GM18526 (cell line): ENCODE results near the gene ISYNA1.
A peak's percentile ranks its signal among the peaks of the same experiment; 100 is the strongest.

Experiments
- POLR2A ChIP-seq: IDR thresholded peaks from 3 replicates; pipeline ENCODE4 v1.6.1; 2011; ENCODE audit not compliant: insufficient read length; ENCODE audit errors: extremely low read depth

Gene ISYNA1

DNA sequence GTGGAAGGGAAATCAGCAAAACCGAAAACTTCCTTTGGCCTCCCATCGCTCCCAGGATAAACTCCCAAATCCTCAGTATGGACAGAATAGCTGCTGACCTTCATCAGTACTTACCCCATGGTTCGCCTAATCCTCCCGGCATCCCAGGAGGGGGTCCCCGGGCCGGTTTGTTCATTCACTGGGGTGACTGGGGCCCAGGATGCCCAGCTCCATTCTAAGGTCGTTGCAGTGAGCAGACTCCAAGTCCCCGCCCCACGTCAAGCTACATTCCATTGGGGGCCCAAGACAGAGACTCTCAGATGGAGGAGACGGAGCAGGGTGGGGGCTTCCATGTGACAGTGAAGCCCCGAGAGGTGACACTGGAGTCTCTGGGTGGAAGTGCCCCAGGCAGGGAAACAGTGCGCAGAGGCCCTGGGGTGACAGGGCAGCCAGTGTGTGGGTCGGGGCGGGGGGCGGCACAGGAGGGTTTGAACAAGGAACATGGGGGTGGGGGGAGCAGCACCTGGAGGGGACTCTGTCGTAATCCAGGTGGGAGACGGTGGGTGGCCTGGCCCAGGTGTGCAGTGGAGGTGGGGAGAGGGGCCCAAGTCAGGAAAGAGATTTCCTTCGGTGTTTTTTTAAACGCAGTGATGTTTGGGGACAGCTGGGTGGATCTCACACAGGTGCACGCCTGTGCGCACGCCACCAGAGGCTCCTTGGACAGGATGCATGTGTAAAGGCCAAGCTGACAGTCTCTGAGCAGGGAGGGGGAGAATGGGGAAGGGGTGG is 13.6 kb downstream of the ISYNA1 start:
- TF ChIP-seq POLR2A = no peak

GRCh38 chr19:18423258-18424020 is 14.5 kb downstream of the ISYNA1 start:
- no peak for TF ChIP-seq POLR2A

DNA sequence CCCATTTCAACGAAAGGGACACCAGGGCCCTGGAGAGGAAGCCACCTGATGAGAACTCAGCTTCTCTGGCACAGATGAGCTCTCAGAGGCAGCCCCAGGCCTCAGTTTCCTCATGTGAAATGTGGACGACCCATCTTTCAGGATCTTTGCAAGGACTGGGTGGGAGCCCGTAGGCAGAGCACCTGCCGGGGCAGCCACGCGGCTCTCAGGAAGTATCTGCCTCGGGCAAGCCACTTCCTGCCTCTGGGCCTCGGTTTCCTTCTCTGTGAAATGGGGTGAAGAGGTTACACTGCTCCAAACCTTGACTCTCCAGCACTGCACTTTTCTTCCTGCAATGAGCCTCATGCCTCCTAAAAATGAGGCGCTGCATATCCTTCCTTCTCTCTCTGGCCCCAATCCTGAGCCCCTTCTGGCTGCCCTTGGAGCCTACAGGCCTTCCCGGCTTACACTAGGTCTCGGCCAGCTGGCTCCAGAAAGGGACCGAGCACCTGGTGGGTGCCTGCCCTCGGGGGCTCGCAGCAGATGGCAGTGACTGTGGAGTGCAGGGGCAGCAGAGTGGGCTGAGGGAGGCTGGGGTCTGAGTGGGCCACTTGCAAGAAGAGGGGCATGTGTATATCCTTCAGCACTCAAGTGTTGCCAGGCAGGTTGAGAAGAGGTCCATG is 15.3 kb downstream of the ISYNA1 start:
- no peak for TF ChIP-seq POLR2A

DNA sequence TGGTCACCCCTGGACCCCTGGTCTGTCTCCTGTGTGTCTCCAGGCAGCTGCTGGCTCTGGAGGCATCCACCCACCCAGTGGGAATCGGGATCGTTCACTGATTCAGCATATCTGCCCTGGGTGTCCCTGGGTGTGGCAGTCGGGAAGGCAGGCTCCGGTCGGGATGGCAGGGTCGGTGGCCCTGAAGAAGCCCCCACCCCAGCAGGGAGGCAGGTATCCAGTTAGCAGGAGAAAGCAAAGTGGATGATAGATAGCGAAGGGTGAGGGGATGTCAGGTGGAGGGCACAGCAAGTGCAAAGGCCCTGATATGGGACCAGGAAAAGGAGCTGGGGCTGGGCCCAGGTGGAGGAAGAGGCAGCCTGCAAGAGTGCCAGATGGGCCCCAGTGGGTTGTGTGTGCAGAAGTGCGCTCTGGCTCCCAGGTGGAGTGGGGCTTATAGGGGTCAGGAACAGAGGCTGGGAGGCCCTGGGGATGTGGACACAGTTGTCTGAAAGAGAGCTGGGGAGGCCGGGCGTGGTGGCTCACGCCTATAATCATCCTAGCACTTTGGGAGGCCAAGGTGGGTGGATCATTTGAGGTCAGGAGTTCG is 16.5 kb downstream of the ISYNA1 start:
- TF ChIP-seq POLR2A = no peak

DNA sequence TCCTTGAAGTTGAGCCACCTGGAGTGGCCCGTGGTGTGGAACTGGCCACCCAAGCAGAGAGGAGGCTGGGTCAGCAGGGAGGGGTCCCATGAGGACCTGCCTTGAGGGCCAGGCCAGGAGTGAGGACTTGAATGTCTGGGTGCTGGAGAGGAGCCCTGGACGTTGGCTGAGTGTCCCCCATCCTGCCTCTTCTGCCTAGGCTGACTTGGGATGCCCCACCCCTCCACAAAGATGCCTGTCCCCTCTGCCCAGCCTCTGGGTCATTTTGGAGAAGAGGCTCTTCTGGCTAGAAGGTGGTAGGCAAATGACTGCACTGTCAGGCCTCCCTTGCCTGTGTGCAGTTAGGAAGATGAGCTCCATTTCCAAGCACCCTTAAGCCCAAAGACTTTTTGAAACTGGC is 17.0 kb downstream of the ISYNA1 start:
- TF ChIP-seq POLR2A = no peak

DNA sequence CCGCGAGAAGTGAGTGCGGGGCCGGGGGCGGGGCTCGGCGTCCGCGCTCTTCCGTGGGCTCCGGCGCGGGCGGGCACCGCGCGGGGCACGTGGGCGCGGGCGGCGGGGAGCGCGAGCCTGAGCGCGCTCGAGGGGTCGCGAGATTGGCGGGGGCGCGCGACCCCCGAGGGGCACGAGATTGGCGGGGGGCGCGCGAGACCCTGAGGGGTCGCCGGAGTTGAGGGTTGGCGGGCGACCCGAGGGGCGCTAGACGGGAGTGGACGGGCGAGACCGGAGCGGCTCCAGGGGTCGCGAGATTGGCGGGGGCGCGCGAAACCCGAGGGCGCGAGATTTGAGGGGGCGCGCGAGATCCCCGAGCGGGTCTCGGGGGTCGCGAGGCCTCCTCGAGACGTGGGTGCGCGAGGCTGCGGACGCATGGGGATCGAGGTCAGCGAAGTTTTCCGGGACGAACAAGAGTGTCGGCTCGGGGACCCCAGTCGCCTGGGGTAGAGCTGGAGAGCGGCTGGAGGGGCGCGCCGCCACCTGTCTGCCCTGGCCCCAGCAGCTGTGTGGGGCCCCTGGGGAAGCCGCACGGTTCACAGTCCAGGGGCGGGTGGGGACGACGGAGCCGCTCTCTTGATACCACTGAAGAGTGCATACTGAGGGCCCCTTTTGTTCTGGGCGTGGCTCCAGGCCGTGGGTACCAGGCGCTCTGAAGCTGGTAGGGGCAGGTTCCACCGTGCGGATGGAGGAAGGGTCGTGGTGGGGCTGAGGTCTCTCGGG is 18.1 kb downstream of the ISYNA1 start:
- no peak for TF ChIP-seq POLR2A

DNA sequence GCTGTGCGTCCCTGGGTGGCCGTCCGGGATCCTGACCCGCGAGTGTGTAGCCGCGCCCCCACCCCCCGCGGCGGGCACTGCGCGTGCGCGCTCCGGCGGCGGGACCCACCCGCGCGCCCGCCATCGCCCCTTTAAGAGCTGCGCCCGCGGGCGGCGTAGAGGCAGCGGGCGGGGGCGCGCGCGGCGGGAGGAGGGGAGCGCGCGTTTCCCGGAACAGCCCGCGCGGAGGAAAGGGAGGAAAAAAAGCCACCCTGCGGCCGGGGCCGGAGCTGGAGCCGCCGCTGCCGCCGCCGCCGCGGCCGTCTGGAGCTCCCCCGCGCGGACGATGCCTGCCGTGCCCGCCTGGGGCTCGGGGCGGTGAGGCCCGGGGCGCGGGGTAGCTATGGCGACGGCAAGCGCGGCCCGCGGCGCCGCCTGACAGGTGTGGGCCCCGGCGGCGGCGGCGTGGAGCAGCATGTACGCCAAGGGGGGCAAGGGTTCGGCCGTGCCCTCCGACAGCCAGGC is 18.7 kb downstream of the ISYNA1 start, which contains the start of gene SSBP4:
Gene SSBP4, plus strand, starts transcription at position 204 of the 504 bp plus-strand sequence. Its CDS starts 251 bp downstream, at position 455.
- TF ChIP-seq POLR2A = peak; percentile 26

DNA sequence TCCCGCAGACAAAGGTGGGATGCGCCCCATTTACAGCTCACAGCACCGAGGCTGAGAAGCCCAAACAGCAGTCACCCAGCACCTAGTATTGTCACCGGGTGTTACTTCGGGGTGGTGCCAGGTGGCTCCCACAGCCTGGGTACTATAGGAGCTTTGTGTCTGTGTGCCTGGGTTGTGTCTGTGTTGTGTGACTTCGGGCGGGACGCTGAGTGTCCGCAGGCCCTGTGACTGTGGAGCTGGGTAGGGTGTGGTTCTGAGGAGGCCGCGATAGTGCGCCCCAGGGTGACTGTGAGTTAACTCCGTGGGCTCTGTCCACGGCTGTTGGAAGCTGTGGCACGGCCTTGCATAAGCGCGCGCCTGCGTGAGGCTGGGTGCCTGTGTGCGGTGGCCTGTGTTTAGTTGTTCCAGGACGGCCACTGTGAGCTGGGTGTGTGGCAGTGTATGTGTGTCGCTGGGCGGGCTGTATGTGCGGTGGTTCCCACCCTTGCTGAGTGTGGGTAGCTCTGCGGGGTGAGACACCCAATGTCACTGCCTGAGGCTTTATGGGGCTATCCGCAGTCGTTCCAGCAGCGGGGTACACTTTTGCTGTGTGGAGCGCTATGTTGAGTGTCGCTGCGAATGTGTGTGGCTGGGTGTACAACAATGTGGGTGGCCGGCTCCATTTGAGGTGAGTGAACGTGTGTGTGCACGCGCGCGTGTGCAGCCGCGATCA is 19.3 kb downstream of the ISYNA1 start:
- TF ChIP-seq POLR2A = no peak

- no peak for TF ChIP-seq POLR2A
Observed at GRCh38 chr19:18418029-18418482, 19.9 kb downstream of the ISYNA1 start.

- TF ChIP-seq POLR2A = peak; percentile 30
Observed at GRCh38 chr19:18417250-18418028, 20.5 kb downstream of the ISYNA1 start.

- TF ChIP-seq POLR2A = no peak
Observed at GRCh38 chr19:18416778-18417249, 21.1 kb downstream of the ISYNA1 start.

DNA sequence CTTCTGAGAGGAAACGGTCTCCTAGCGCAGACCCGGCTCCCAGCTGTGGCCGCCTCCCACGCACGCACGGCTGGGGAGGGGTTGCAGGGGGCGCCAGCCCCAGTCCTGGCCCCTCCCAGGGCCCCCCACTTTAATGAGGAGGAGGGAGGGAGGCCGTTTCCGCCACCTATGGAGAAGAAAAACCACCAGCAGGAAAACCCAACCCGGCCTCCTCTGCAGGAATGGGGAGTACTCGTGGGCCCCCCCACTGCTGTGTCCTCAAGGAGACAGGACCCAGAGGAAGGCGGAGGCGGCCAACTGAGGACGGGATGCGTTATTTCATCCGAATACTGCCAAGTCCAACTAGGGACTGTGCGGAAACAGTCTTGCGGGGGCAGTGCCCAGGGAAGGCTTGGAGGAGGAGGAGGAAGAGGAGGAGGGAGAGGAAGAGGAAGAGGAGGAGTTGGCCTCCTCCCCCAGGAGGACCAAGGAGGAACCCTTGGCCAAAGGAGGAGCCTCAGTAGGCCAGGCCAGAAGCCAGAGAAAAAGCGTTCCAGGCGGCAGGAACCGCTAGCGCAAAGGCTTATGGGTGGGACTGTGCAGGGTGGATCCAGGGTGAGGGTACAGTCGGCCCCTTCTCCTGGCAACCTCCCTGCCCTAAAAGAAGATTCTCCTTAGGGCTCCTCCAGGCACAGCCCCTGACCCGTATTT is 22.6 kb downstream of the ISYNA1 start:
- TF ChIP-seq POLR2A = no peak
